LNCaP clone FGC (cell line): ENCODE results near the gene TP53TG3F.
"Not testable (repeated sequence)": the region's sequence is repeated elsewhere in the genome, so short reads cannot be mapped to it uniquely, and the experiment has no call there.

Experiments
- DNase-seq: peaks from one replicate; pipeline ENCODE4 v3.0.0-alpha.2; 2011; ENCODE audit warnings: low read depth
- H3K4me3 ChIP-seq: 2 replicates; pipeline ENCODE4 v1.5.1; 2011; ENCODE audit warnings: mild to moderate bottlenecking, low read depth, low read length, control low read depth

Gene TP53TG3F, protein sequence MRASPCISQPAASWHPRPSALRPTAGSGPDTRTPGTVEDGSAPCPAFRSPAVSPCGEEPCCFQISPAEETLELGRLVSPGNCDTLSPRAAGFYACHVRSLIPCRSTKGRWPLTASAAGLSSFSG

GRCh38 chr16:33459312-33459711, at the start of gene TP53TG3F:
TSS of gene TP53TG3F (plus strand) at chr16:33459612. CDS start at chr16:33459680, 68 bp downstream.
- DNase-seq = not testable (repeated sequence)

DNA sequence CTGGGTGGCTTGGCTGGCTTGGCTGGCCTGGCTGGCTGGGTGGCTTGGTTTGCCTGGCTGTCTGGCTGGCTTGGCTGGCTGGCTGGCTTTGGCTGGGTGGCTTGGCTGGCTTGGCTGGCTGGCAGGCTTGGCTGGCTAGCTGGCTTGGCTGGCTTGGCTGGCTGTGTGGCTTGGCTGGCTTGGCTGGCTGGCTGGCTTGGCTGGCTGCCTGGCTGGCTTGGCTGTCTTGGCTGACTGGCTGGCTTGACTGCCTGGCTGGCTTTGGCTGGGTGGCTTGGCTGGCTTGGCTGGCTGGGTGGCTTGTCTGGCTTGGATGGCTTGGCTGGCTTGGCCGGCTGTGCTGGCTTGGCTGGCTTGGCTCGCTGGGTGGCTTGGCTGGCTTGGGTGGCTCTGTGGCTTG, 32.2 kb downstream of the TP53TG3F start:
- DNase-seq, H3K4me3 ChIP-seq: not testable (repeated sequence)

More at GRCh38 chr16:33459312-33459711, at the start of gene TP53TG3F:
- not testable (repeated sequence) for H3K4me3 ChIP-seq

- not testable (repeated sequence) for H3K4me3 ChIP-seq, DNase-seq
Measured at GRCh38 chr16:33507231-33507630, 47.8 kb downstream of the TP53TG3F start.

GRCh38 chr16:33509070-33509469, 49.7 kb downstream of the TP53TG3F start:
- H3K4me3 ChIP-seq, DNase-seq: not testable (repeated sequence)

GRCh38 chr16:33509906-33510305, 50.5 kb downstream of the TP53TG3F start:
- H3K4me3 ChIP-seq, DNase-seq: not testable (repeated sequence)
